Activated T-cell treated with anti-CD3 and anti-CD28 coated beads for 24 hours (primary cell): ENCODE results near the gene PSME3IP1.
"Not testable (repeated sequence)": the region's sequence is repeated elsewhere in the genome, so short reads cannot be mapped to it uniquely, and the experiment has no call there.

Experiments
- DNase-seq: peaks from one replicate; pipeline ENCODE4 v3.0.0-alpha.2; 2020; ENCODE audit warnings: low read depth

PSME3IP1 gene

GRCh38 chr16:57185945-57186871, at the start of gene PSME3IP1, which contains the start of gene RSPRY1:
Gene PSME3IP1, minus strand, starts transcription at chr16:57186039. Its CDS starts 12,185 bp downstream, at chr16:57173854.
Gene RSPRY1, plus strand, starts transcription at chr16:57186329. Its CDS starts 18,330 bp downstream, at chr16:57204659.
- DNase-seq, result peak; percentile 99

GRCh38 chr16:57235128-57236021, 49.5 kb upstream of the PSME3IP1 start:
- no peak for DNase-seq

- no peak for DNase-seq
Observed at GRCh38 chr16:57234707-57235092, 48.9 kb upstream of the PSME3IP1 start.

- no peak for DNase-seq
Observed at GRCh38 chr16:57233944-57234706, 48.3 kb upstream of the PSME3IP1 start.

- no peak for DNase-seq
Observed at GRCh38 chr16:57231821-57232350, 46.0 kb upstream of the PSME3IP1 start.

- DNase-seq, result no peak
Observed at GRCh38 chr16:57229079-57229478, 43.2 kb upstream of the PSME3IP1 start.

GRCh38 chr16:57226701-57227621, 41.1 kb upstream of the PSME3IP1 start:
- no peak for DNase-seq

- DNase-seq, result no peak
Observed at GRCh38 chr16:57225978-57226377, 40.1 kb upstream of the PSME3IP1 start.

GRCh38 chr16:57224651-57225335, 39.0 kb upstream of the PSME3IP1 start:
- no peak for DNase-seq

- DNase-seq, result no peak
Observed at GRCh38 chr16:57223057-57223456, 37.2 kb upstream of the PSME3IP1 start.

GRCh38 chr16:57216968-57217367, 31.1 kb upstream of the PSME3IP1 start:
- no peak for DNase-seq

GRCh38 chr16:57213462-57213861, 27.6 kb upstream of the PSME3IP1 start:
- no peak for DNase-seq

- DNase-seq, result no peak
Observed at GRCh38 chr16:57209780-57210179, 23.9 kb upstream of the PSME3IP1 start.

- DNase-seq, result no peak
Observed at GRCh38 chr16:57208926-57209325, 23.1 kb upstream of the PSME3IP1 start.

- no peak for DNase-seq
Observed at GRCh38 chr16:57204675-57205074, 18.8 kb upstream of the PSME3IP1 start.

- no peak for DNase-seq
Observed at GRCh38 chr16:57203451-57203850, 17.6 kb upstream of the PSME3IP1 start.

GRCh38 chr16:57202095-57202886, 16.5 kb upstream of the PSME3IP1 start:
- no peak for DNase-seq

GRCh38 chr16:57200926-57201325, 15.1 kb upstream of the PSME3IP1 start:
- DNase-seq, result not testable (repeated sequence)

- DNase-seq, result not testable (repeated sequence)
Observed at GRCh38 chr16:57200321-57200720, 14.5 kb upstream of the PSME3IP1 start.
